ENCODE measurements around the gene ZNF609.

- TF ChIP-seq CTCF (IDR thresholded peaks at IDR 0.05; ENCODE audit: low read depth, low read length, missing input control) = no peak
- no peak for TF ChIP-seq JUND (IDR thresholded peaks at IDR 0.05)
- no peak for TF ChIP-seq RXRA (IDR thresholded peaks at IDR 0.05)
- TF ChIP-seq MAX (IDR thresholded peaks at IDR 0.05) = no peak
- TF ChIP-seq YY1 (IDR thresholded peaks at IDR 0.05) = no peak
- no peak for TF ChIP-seq REST (IDR thresholded peaks at IDR 0.05)
- no peak for TF ChIP-seq EGR1 (IDR thresholded peaks at IDR 0.05; ENCODE audit: low read depth in 2 of 2)
- TF ChIP-seq TAF1 (conservative IDR thresholded peaks at IDR 0.05) = no peak
- TF ChIP-seq FOXA1 (IDR thresholded peaks at IDR 0.05) = no peak
- TF ChIP-seq ATF3 (IDR thresholded peaks at IDR 0.05) = no peak
- no peak for TF ChIP-seq GABPA (IDR thresholded peaks at IDR 0.05 in 1 of 2, conservative IDR thresholded peaks at IDR 0.05 in 1 of 2)
- no peak for TF ChIP-seq ZBTB33 (IDR thresholded peaks at IDR 0.05)
- TF ChIP-seq SP1 (IDR thresholded peaks at IDR 0.05) = no peak
- no peak for TF ChIP-seq RAD21 (IDR thresholded peaks at IDR 0.05)
Measured at GRCh38 chr15:64523240-64523639, 62.9 kb downstream of the ZNF609 start.

All from liver (tissue), 3 donors.